Measurements from ENCODE around the gene PILRB.
"Not testable (repeated sequence)": the region's sequence is repeated elsewhere in the genome, so short reads cannot be mapped to it uniquely, and the experiment has no call there.

Gene PILRB

GRCh38 chr7:100358857-100359212 is 918 bp downstream of the PILRB start:
- no peaks in the 10 kb centered on the region for H3K4me1 ChIP-seq
- no peaks in the 10 kb centered on the region for H3K27me3 ChIP-seq
- TF ChIP-seq CTCF (IDR thresholded peaks at IDR 0.05; ENCODE audit: low read depth, low read length) = no peak
- peaks cover 86% of the 10 kb centered on the region for H3K36me3 ChIP-seq
- H3K9me3 ChIP-seq = no peaks in the 10 kb centered on the region
- H3K4me3 ChIP-seq (ENCODE audit: low read depth, low read length) = no peak overlapping the region
- DNase-seq = no peak

DNA sequence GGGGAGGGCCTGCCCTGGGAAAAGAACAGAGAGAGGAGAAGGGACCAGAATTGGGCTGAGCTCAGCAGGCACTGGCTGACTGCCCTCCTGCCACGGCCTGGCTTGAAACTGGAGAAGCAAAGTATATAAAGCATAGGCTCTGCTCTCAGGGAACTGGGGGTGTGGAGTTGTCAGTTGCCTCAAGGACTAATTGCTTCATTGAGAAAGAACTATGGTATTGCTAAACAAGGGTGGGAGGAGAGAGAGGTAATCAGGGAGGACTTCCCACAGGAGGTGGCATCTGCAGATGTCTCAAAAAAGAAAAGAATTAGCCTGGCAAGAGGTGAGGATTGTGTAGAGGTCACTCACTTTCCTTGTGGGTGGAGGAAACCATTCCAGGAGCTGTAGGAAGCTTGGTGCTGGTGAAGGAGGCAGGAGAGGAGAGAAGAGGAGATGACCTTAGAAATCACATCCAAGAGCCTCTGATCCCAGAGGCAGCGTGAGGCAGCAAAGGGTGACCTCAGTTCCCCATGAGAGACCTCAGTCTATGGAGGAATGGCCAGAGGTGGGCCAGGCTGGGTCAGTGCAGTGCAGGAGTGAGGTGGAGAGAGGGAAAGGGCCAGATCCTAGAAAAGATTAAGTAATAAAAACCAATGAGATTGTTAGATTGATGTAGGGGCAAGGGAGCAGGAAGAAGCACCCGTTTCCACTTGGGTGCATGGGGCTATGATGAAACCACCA is 2.4 kb downstream of the PILRB start:
- Histone ChIP-seq H3K9me3 (no peaks in the 10 kb centered on the region), H3K4me3 (ENCODE audit: low read depth, low read length) (no peak overlapping the region), H3K36me3 (peaks cover 74% of the 10 kb centered on the region), H3K27me3 (no peaks in the 10 kb centered on the region), H3K4me1 (no peaks in the 10 kb centered on the region)
- DNase-seq = no peak
- TF ChIP-seq CTCF (IDR thresholded peaks at IDR 0.05; ENCODE audit: low read depth, low read length) = no peak

GRCh38 chr7:100363098-100363497 is 5.2 kb downstream of the PILRB start:
- no peak for DNase-seq
- Histone ChIP-seq H3K4me3 (ENCODE audit: low read depth, low read length) (no peak overlapping the region), H3K9me3 (no peaks in the 10 kb centered on the region), H3K27me3 (no peaks in the 10 kb centered on the region), H3K36me3 (peaks cover 57% of the 10 kb centered on the region), H3K4me1 (no peaks in the 10 kb centered on the region)
- no peak for TF ChIP-seq CTCF (IDR thresholded peaks at IDR 0.05; ENCODE audit: low read depth, low read length)

DNA sequence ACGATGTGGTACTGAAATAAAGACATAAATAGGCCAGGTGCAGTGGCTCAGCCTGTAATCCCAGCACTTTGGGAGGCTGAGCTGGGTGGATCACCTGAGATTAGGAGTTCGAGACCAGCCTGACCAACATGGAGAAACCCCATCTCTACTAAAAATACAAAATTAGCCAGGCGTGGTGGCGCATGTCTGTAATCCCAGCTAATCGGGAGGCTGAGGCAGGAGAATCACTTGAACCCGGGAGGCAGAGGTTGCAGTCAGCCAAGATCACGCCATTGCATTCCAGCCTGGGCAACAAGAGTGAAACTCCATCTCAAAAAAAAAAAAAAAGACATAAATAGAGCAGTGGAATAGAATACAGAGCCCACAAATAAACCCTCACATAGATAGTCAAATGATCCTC is 5.9 kb downstream of the PILRB start:
- H3K4me1 ChIP-seq; H3K9me3 ChIP-seq; DNase-seq; H3K27me3 ChIP-seq; H3K4me3 ChIP-seq (ENCODE audit: low read depth, low read length): not testable (repeated sequence)
- H3K36me3 ChIP-seq = peaks cover 52% of the 10 kb centered on the region

DNA sequence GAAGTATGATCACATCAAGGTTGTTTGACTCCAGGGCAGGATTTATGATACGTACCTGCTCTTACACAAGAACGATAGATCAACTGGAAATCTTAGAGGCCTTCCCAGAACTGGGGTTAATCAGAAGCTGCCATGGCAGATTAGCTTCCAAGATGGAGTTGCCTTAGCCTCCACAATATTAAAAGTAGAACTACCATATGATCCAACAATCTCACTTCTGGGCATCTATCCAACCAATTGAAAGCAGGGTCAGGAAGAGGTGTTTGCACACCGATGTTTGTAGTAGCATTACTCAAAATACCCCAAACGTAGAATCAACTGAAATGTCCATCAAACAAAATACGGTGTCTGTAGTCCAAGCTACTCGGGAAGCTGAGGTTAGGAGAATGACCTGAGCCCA is 6.6 kb downstream of the PILRB start:
- Histone ChIP-seq H3K27me3 (no peaks in the 10 kb centered on the region), H3K9me3 (no peaks in the 10 kb centered on the region), H3K36me3 (peaks cover 45% of the 10 kb centered on the region), H3K4me1 (no peaks in the 10 kb centered on the region), H3K4me3 (ENCODE audit: low read depth, low read length) (no peak overlapping the region)
- DNase-seq = no peak
- TF ChIP-seq CTCF (IDR thresholded peaks at IDR 0.05; ENCODE audit: low read depth, low read length) = no peak

DNA sequence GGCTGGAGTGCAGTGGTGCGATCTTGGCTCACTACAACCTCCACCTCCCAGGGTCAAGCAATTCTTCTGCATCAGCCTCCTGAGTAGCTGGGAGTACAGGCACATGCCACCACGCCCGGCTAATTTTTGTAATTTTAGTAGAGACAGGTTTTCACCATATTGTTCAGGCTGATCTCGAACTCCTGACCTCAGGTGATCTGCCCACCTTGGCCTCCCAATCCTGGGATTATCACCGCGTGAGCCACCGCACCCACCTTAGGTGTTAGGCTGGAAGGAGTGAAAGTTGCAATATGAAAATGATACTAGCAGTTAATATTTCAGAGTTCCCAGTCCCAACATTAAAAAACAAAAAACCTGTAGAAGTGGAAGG is 8.1 kb downstream of the PILRB start:
- peaks cover 30% of the 10 kb centered on the region for H3K36me3 ChIP-seq

DNA sequence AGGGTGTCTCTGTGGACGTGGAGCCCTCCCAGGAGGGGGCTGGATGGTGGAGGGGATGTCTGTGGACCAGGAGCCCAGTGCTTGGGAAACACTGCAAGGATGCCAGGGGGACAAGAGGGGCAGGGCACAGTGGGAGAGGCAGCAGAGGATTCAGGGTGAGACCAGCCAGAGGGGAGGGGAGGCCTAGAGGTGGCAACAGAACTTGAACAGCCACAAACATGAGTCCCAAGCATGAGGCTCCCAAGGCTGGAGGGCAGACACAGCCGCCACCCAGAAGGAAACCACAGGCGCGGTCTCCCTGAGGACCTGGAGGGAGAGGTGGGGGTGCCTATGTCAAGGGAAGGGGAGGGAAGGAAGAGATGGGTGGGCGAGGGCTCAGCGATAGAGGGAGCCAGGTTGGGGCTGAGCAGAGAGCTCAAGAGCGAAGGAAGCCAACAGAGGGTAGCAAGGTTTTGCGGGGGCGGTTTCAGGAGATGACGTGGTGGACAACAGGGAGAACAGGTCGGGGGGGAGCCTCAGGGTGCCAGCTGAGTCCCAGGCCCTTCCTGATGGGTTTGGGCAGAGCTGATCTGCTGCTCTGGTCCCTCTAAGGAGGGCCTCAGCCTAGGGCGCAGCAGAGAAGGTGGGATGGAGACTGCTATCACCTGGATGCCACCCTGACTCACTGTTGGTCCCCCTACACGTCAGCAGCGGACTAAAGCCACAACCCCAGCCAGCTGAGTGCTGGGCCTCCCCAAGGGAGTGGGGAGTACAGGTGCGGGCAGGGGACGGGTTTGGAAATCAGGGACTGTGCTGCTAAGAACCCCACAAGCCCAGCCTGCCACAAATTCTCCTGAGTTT is 8.7 kb downstream of the PILRB start:
- Histone ChIP-seq H3K36me3 (peaks cover 23% of the 10 kb centered on the region), H3K4me1 (no peaks in the 10 kb centered on the region; the same call in 1 of the 2 replicates), H3K27me3 (no peaks in the 10 kb centered on the region), H3K9me3 (no peaks in the 10 kb centered on the region), H3K4me3 (ENCODE audit: low read depth, low read length) (no peak overlapping the region)
- DNase-seq = no peak
- no peak for TF ChIP-seq CTCF (IDR thresholded peaks at IDR 0.05; ENCODE audit: low read depth, low read length)

More for the DNA sequence above, 8.1 kb downstream of the PILRB start:
- not testable (repeated sequence) for H3K4me3 ChIP-seq (ENCODE audit: low read depth, low read length); H3K9me3 ChIP-seq; H3K27me3 ChIP-seq; H3K4me1 ChIP-seq; DNase-seq

Measured in BE2C (cell line).